ENCODE measurements around the gene TMEM79.

TMEM79 gene

GRCh38 chr1:156336242-156336641 lies 52.1 kb downstream of the TMEM79 start:
- no peak for TF ChIP-seq CTCF (IDR thresholded peaks at IDR 0.05; ENCODE audit: extremely low read depth, missing control alignments)
- DNase-seq (ENCODE audit: low spot score), result peak; percentile 25

- DNase-seq (ENCODE audit: low spot score), result no peak
- no peak for TF ChIP-seq CTCF (IDR thresholded peaks at IDR 0.05; ENCODE audit: extremely low read depth, missing control alignments)
Observed at GRCh38 chr1:156337052-156337887, 53.1 kb downstream of the TMEM79 start.

- no peak for DNase-seq (ENCODE audit: low spot score)
- TF ChIP-seq CTCF (IDR thresholded peaks at IDR 0.05; ENCODE audit: extremely low read depth, missing control alignments), result no peak
Observed at GRCh38 chr1:156337888-156338179, 53.7 kb downstream of the TMEM79 start.

- DNase-seq (ENCODE audit: low spot score), result peak; percentile 98
- TF ChIP-seq CTCF (IDR thresholded peaks at IDR 0.05; ENCODE audit: extremely low read depth, missing control alignments), result no peak
Observed at GRCh38 chr1:156338180-156338976, 54.3 kb downstream of the TMEM79 start, which contains the start of the genes CCT3 and TSACC. Gene CCT3, minus strand, starts transcription at chr1:156338292. Its CDS starts 108 bp downstream, at chr1:156338184. Gene TSACC, plus strand, starts transcription at chr1:156338526. Its CDS starts 1,232 bp downstream, at chr1:156339758.

All from GM20000 (cell line).